Stomach (tissue), 9 donors: ENCODE results near the gene CERT1. TPM values are rescaled to one million over a fixed set of nuclear protein-coding genes. Genes with fewer than 3 reads are reported as not detected.

ENCODE experiments used
- DNase-seq, 2 donors: peaks; one replicate each; pipeline versions ENCODE4 v3.0.0 to v3.0.0-alpha.2; 2013 to 2019
- H3K27ac ChIP-seq, 5 donors: fragments of 200-600 bp in 4 of 5; sonication (generic) in 4 of 5; one replicate each; pipeline ENCODE4 v1.5.1; 2013 to 2019; ENCODE audit warnings: mild to moderate bottlenecking in 1 of 5, moderate library complexity in 1 of 5
- H3K27me3 ChIP-seq, 3 donors: fragments of 200-600 bp; sonication (generic); one replicate each; pipeline ENCODE4 v1.5.1; 2017 to 2019; ENCODE audit warnings: mixed run types in 1 of 3
- H3K36me3 ChIP-seq, 4 donors: fragments of 200-600 bp; sonication (generic); 1 replicate in 3 of 4; 2 replicates in 1 of 4; pipeline ENCODE4 v1.5.1; 2016 to 2019
- H3K4me1 ChIP-seq, 4 donors: fragments of 200-600 bp; sonication (generic); one replicate each; pipeline ENCODE4 v1.5.1; 2016 to 2019
- H3K4me3 ChIP-seq, 4 donors: fragments of 200-600 bp; sonication (generic) in 3 of 4; one replicate each; pipeline ENCODE4 v1.5.1; 2016 to 2019; ENCODE audit warnings: mild to moderate bottlenecking in 1 of 4
- H3K9me3 ChIP-seq, 4 donors: fragments of 200-600 bp; sonication (generic); one replicate each; pipeline ENCODE4 v1.5.1; 2016 to 2019
- CTCF ChIP-seq, 7 experiments: fragments of 450-650 bp in 4 of 7; fragments of 200-600 bp in 3 of 7; sonication (generic) in 3 of 7; IDR thresholded peaks; one replicate each; pipeline ENCODE4 v1.5.1; 2016 to 2019; ENCODE audit warnings: antibody characterized with exemption in 7 of 7, control low read depth in 2 of 7, mild to moderate bottlenecking in 1 of 7
- EP300 ChIP-seq: sonication (generic); formaldehyde crosslinking; IDR thresholded peaks from one replicate; pipeline ENCODE4 v1.6.1; 2017; ENCODE audit warnings: antibody characterized with exemption
- POLR2A ChIP-seq, 4 donors: fragments of 450-650 bp; IDR thresholded peaks; one replicate each; pipeline ENCODE4 v1.6.1; 2016; ENCODE audit warnings: antibody characterized with exemption in 4 of 4, control low read depth in 2 of 4, mild to moderate bottlenecking in 1 of 4, moderate library complexity in 1 of 4
- POLR2AphosphoS5 ChIP-seq, 3 donors: sonication (generic); formaldehyde crosslinking; IDR thresholded peaks; one replicate each; pipeline ENCODE4 v1.6.1; 2016; ENCODE audit warnings: antibody characterized with exemption in 3 of 3
- WGBS, 5 donors: extraction: QIAGEN DNeasy Blood & Tissue Kit in 3 of 5; methylation state at CpG; one replicate each; pipeline versions ENCODE4 v1.1.5 to v1.1.7; 2013 to 2018; 5-methylcytosine and 5-hydroxymethylcytosine counted together
- intact Hi-C: fragments of 100-400 bp; cut with DNase I; formaldehyde crosslinking; loops from one replicate; pipeline ENCODE4 v1.15.1; 2023; ENCODE audit warnings: low total_unique reads
- polyA plus RNA-seq, 3 donors: library from polyadenylated mRNA; stranded (reverse); fragments of 200-250 nt; gene quantifications; one replicate each; pipeline ENCODE4 v1.2.3, GENCODE V29; 2013
- total RNA-seq, 5 donors: library from RNA; depleted of rRNA; stranded (reverse); fragments of >200 nt; gene quantifications; one replicate each; pipeline versions ENCODE4 v1.1.0 to v1.2.3, GENCODE V29; 2014 to 2016
- donor health status: healthy with polysubstance abuse.
- donor health status: Bipolar disorder and iron deficiency.
- donor health status: healthy.

CERT1 gene
- total and polyA plus RNA-seq, 8 donors: 7.3 to 81.0 (median 28.5) TPM

GRCh38 chr5:75375414-75375813, 136.0 kb downstream of the CERT1 start:
- no peaks in the 10 kb centered on the region for H3K4me1 ChIP-seq
- peaks cover 11 to 78% (median 72%) of the 10 kb centered on the region in 4 donors for H3K36me3 ChIP-seq
- no peaks in the 10 kb centered on the region for H3K27me3 ChIP-seq
- no peak for DNase-seq
- no peaks in the 10 kb centered on the region for H3K9me3 ChIP-seq
- H3K27ac ChIP-seq: no peak overlapping the region
- TF ChIP-seq CTCF (IDR thresholded peaks at IDR 0.05) (no peak), EP300 (no peak), POLR2AphosphoS5 (IDR thresholded peaks at IDR 0.05) (no peak), POLR2A (IDR thresholded peaks at IDR 0.05) (no peak)
- no peak overlapping the region for H3K4me3 ChIP-seq
- 90 to 99% (median 95%) methylated on average over 4 of the region's 4 CpGs for WGBS, 5 donors
- intact Hi-C loops: no loop called here

DNA sequence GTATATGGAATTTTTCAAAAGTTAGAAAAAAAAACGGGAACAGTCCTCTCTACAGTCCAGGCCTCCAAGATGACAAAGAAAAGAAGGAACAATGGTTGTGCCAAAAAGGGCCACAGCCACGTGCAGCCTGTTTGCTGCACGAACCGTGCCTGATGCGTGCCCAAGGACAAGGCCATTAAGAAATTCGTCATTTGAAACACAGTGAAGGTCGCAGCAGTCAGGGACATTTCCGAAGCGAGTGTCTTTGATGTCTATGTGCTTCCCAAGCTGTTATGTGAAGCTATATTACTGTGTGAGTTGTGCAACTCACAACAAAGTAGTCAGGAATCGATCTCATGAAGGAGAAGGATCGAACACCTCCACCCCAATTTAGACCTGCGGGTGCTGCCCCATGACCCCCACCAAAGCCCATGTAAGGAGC, 137.0 kb downstream of the CERT1 start:
- Histone ChIP-seq H3K36me3 (peaks cover 11 to 68% (median 62%) of the 10 kb centered on the region in 4 donors), H3K27me3 (no peaks in the 10 kb centered on the region), H3K27ac (no peak overlapping the region), H3K4me3 (no peak overlapping the region), H3K9me3 (no peaks in the 10 kb centered on the region), H3K4me1 (no peaks in the 10 kb centered on the region)
- TF ChIP-seq EP300 (no peak), POLR2AphosphoS5 (IDR thresholded peaks at IDR 0.05) (no peak), CTCF (IDR thresholded peaks at IDR 0.05) (no peak), POLR2A (IDR thresholded peaks at IDR 0.05) (no peak)
- WGBS, 5 donors: 85 to 92% (median 92%) methylated on average over 12 of the region's 12 CpGs
- intact Hi-C loops: no loop called here
- DNase-seq: no peak

DNA sequence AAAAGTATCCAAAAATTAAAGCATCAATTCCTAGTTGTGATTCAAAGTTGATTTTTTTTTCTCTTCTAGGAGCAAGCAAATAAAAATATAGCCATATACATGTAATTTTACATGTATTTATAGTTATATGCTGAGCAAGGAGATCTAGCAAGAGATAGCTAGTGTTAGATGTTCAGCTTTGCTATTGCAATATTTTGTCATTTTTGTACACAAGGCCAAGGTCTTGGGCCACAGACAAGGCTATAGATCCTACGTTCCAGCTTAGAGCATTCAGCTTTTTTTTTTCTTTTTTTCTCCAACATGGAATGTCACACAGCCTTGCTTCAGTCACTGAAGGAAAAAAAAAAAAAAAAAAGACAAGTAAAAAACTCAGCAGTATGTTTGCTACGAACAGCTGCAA, 137.6 kb downstream of the CERT1 start:
- no peak for DNase-seq
- no peak for TF ChIP-seq CTCF (IDR thresholded peaks at IDR 0.05)
- no peak for TF ChIP-seq POLR2A (IDR thresholded peaks at IDR 0.05)
- TF ChIP-seq EP300: no peak
- no peak for TF ChIP-seq POLR2AphosphoS5 (IDR thresholded peaks at IDR 0.05)
- intact Hi-C loops: no loop called here
- no peaks in the 10 kb centered on the region for H3K4me1 ChIP-seq
- WGBS, 5 donors: 72 to 82% (median 79%) methylated on average over 2 of the region's 2 CpGs
- H3K36me3 ChIP-seq: peaks cover 10 to 63% (median 57%) of the 10 kb centered on the region in 4 donors
- no peak overlapping the region for H3K27ac ChIP-seq
- no peaks in the 10 kb centered on the region for H3K27me3 ChIP-seq
- H3K9me3 ChIP-seq: no peaks in the 10 kb centered on the region
- no peak overlapping the region for H3K4me3 ChIP-seq

DNA sequence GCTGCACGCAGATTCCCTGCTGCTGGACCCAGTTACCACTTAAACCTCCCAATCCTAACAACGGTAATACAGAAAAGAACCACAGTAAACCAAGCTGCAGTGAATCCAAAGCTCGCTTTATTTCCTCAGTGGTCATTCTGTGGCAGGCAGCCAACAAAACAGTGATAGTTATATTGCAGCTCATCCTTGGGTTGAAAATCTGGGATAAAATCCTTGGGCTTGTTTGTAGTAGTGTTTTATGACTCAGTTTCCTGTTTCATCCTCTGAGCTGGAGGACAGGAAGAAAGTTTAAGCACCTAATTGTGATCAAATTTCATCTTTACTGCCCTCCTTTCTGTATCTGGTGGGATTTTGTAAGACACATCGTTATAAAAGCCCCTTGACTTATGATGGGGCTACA, 143.0 kb downstream of the CERT1 start:
- WGBS, 5 donors: 73 to 91% (median 87%) methylated on average over 4 of the region's 4 CpGs
- intact Hi-C loops: no loop called here
- Histone ChIP-seq H3K27me3 (no peaks in the 10 kb centered on the region), H3K36me3 (peaks cover 0 to 15% (median 9%) of the 10 kb centered on the region in 4 donors), H3K27ac (no peak overlapping the region), H3K9me3 (no peaks in the 10 kb centered on the region), H3K4me3 (no peak overlapping the region), H3K4me1 (peaks cover 0 to 13% (median 5%) of the 10 kb centered on the region in 4 donors)
- no peak for TF ChIP-seq CTCF (IDR thresholded peaks at IDR 0.05)
- TF ChIP-seq POLR2AphosphoS5 (IDR thresholded peaks at IDR 0.05): no peak
- no peak for TF ChIP-seq EP300
- DNase-seq: no peak
